ENCODE measurements around the gene GPLD1. TPM values are rescaled to one million over a fixed set of nuclear protein-coding genes. Genes with fewer than 3 reads are reported as not detected.

The GPLD1 gene
- total and polyA plus RNA-seq, 2 experiments from 2014 or later, result 2.8 to 5.0 TPM

DNA sequence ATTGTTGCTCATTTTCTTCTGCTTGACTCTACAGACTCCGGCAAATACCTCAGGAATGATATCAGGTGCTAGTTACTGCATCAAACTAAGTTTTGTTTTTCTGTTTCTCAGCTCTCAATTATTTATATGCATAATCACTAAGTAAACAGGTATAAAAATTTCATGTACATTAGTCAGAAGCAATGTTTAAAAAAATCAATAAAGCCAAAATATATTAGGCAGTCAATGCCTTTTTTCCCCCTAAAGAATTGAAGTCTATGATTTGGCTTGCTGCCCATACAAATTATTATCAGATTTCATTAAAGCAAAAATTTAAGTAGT is 107.2 kb downstream of the GPLD1 start:
- Histone ChIP-seq H3K27ac (peak overlapping the region; percentile 83), H3K9me2 (replicated peaks; ENCODE audit: insufficient read depth) (no peaks in the 10 kb centered on the region), H3K4me2 (peak overlapping the region; percentile 59), H3K79me2 (peaks cover 11% of the 10 kb centered on the region), H3K9me3 (ENCODE audit: low read depth) (no peaks in the 10 kb centered on the region), H3K4me1 (ENCODE audit: insufficient read depth) (no peaks in the 10 kb centered on the region), H2AFZ (no peak overlapping the region), H3K36me3 (replicated peaks; ENCODE audit: insufficient read depth, low read depth) (no peaks in the 10 kb centered on the region), H4K20me1 (ENCODE audit: insufficient read depth, poor library complexity, severe bottlenecking) (no peaks in the 10 kb centered on the region), H3K4me3 (no peak overlapping the region), H3K27me3 (no peaks in the 10 kb centered on the region)
- 81% methylated on average over 1 of the region's 1 CpG for WGBS (ENCODE audit: low lambda C conversion rate, missing lambda C conversion rate)
- DNase-seq (ENCODE audit: low spot score), result no peak
- TF ChIP-seq, protein P1, sequence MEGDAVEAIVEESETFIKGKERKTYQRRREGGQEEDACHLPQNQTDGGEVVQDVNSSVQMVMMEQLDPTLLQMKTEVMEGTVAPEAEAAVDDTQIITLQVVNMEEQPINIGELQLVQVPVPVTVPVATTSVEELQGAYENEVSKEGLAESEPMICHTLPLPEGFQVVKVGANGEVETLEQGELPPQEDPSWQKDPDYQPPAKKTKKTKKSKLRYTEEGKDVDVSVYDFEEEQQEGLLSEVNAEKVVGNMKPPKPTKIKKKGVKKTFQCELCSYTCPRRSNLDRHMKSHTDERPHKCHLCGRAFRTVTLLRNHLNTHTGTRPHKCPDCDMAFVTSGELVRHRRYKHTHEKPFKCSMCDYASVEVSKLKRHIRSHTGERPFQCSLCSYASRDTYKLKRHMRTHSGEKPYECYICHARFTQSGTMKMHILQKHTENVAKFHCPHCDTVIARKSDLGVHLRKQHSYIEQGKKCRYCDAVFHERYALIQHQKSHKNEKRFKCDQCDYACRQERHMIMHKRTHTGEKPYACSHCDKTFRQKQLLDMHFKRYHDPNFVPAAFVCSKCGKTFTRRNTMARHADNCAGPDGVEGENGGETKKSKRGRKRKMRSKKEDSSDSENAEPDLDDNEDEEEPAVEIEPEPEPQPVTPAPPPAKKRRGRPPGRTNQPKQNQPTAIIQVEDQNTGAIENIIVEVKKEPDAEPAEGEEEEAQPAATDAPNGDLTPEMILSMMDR (IDR thresholded peaks at IDR 0.05; ENCODE audit: poor library complexity), result no peak
- TF ChIP-seq EZH2phosphoT487 (IDR thresholded peaks at IDR 0.05; ENCODE audit: low read depth, severe bottlenecking, unreplicated experiment), result no peak
- TF ChIP-seq EZH2 (IDR thresholded peaks at IDR 0.05; ENCODE audit: borderline replicate concordance), result no peak

DNA sequence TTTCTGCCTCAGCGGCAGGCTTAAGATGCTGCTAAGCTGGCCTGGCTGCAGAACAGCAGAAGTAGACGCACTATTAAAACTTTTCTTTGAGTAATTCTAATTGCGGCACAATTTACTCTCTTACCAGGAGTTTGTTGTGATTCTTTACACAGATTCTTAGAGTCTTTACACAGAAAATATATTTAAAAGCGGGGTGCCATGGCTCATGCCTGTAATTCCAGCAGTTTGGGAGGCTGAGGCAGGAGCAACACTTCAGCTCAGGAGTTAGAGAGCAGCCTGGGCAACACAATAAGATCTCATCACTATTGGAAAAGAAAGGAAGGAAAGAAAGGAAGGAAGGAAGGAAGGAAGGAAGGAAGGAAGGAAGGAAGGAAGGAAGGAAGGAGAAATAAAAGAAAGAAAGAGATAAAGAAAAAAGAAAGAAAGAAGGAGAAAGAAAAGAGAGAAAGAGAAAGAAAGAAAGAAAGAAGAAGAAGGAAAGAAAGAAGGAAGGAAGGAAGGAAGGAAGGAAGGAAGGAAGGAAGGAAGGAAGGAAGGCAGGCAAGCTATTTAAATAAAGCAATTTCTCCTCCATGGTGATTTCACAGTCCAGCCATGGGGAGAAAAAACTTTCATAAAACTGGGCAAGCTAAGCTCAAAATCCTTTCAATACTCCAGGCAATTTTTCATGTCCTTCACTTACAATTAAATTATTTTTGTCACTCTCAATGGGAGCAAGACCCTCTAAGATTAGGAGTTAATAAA is 107.7 kb downstream of the GPLD1 start:
- Histone ChIP-seq H3K4me1 (ENCODE audit: insufficient read depth) (no peaks in the 10 kb centered on the region), H3K4me3 (no peak overlapping the region), H4K20me1 (ENCODE audit: insufficient read depth, poor library complexity, severe bottlenecking) (no peaks in the 10 kb centered on the region), H3K27me3 (no peaks in the 10 kb centered on the region), H2AFZ (no peak overlapping the region), H3K4me2 (peak overlapping the region; percentile 59), H3K36me3 (replicated peaks; ENCODE audit: insufficient read depth, low read depth) (no peaks in the 10 kb centered on the region), H3K9me3 (ENCODE audit: low read depth) (no peaks in the 10 kb centered on the region), H3K9me2 (replicated peaks; ENCODE audit: insufficient read depth) (no peaks in the 10 kb centered on the region), H3K79me2 (peaks cover 11% of the 10 kb centered on the region), H3K27ac (peak overlapping the region; percentile 83)
- 88% methylated on average over 4 of the region's 4 CpGs for WGBS (ENCODE audit: low lambda C conversion rate, missing lambda C conversion rate)
- TF ChIP-seq, protein P1 (IDR thresholded peaks at IDR 0.05; ENCODE audit: poor library complexity), result no peak
- TF ChIP-seq EZH2 (IDR thresholded peaks at IDR 0.05; ENCODE audit: borderline replicate concordance) (no peak), EZH2phosphoT487 (IDR thresholded peaks at IDR 0.05; ENCODE audit: low read depth, severe bottlenecking, unreplicated experiment) (no peak)
- DNase-seq (ENCODE audit: low spot score), result no peak

DNA sequence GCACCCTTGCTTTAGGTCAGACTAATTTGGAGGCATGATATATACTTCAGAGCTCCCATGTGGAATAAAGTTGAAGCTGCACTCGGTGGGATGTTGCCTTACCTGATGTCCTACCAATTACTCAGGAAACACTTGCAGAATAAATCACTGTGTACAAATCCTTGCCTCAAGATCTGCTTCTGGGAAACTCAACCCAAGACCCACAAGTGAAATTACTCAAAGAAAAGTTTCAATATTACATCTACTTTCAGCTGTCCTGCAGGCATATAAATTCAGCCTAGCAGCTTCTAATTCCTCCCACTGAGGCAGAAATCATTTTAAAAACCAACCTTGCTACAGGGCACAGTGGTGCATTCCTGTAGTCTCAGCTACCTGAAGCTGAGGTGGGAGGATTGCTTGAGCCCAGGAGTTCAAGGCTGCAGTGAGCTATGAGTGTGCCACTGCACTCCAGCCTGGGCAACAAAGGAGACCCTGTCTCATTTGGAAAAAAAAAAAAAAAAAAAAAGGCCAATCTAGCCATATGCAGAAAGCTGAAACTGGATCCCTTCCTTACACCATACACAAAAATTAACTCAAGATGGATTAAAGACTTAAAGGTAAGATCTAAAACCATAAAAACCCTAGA is 110.8 kb downstream of the GPLD1 start:
- WGBS (ENCODE audit: low lambda C conversion rate, missing lambda C conversion rate), result 87% methylated on average over 1 of the region's 1 CpG
- Histone ChIP-seq H2AFZ (no peak overlapping the region), H3K4me2 (no peak overlapping the region), H3K27ac (no peak overlapping the region), H3K4me3 (no peak overlapping the region), H3K36me3 (replicated peaks; ENCODE audit: insufficient read depth, low read depth) (no peaks in the 10 kb centered on the region), H3K79me2 (peaks cover 11% of the 10 kb centered on the region), H3K4me1 (ENCODE audit: insufficient read depth) (no peaks in the 10 kb centered on the region), H3K27me3 (no peaks in the 10 kb centered on the region), H3K9me2 (replicated peaks; ENCODE audit: insufficient read depth) (no peaks in the 10 kb centered on the region), H4K20me1 (ENCODE audit: insufficient read depth, poor library complexity, severe bottlenecking) (no peaks in the 10 kb centered on the region), H3K9me3 (ENCODE audit: low read depth) (no peaks in the 10 kb centered on the region)
- DNase-seq (ENCODE audit: low spot score), result no peak
- TF ChIP-seq, protein P1 (IDR thresholded peaks at IDR 0.05; ENCODE audit: poor library complexity), result no peak
- TF ChIP-seq EZH2 (IDR thresholded peaks at IDR 0.05; ENCODE audit: borderline replicate concordance) (no peak), EZH2phosphoT487 (IDR thresholded peaks at IDR 0.05; ENCODE audit: low read depth, severe bottlenecking, unreplicated experiment) (no peak)

Other genes with a start within 250 kb of the GPLD1 start
- 4.7 and 5.0 TPM in 2 replicates for gene DCDC2, start 131.5 kb downstream of the GPLD1 start, total RNA-seq
- gene DCDC2, start 131.5 kb downstream of the GPLD1 start, polyA plus RNA-seq, result 2.7 and 3.8 TPM in 2 replicates
- gene MRS2, start 86.6 kb downstream of the GPLD1 start, total RNA-seq, result 33.7 and 34.1 TPM in 2 replicates
- gene MRS2, start 86.6 kb downstream of the GPLD1 start, polyA plus RNA-seq, result 21.9 and 29.0 TPM in 2 replicates
- gene ALDH5A1, start 5.4 kb upstream of the GPLD1 start, total RNA-seq, result 15.3 and 16.8 TPM in 2 replicates
- gene ALDH5A1, start 5.4 kb upstream of the GPLD1 start, polyA plus RNA-seq, result 10.7 and 12.3 TPM in 2 replicates
- 0.32 and 0.47 TPM in 2 replicates for gene KIAA0319, start 156.6 kb upstream of the GPLD1 start, total RNA-seq
- 0.42 and 0.44 TPM in 2 replicates for gene KIAA0319, start 156.6 kb upstream of the GPLD1 start, polyA plus RNA-seq
- gene TDP2, start 177.3 kb upstream of the GPLD1 start, total RNA-seq, result 106 and 117 TPM in 2 replicates
- 58.3 and 75.5 TPM in 2 replicates for gene TDP2, start 177.3 kb upstream of the GPLD1 start, polyA plus RNA-seq
- 19.7 and 30.1 TPM in 2 replicates for gene ACOT13, start 177.5 kb upstream of the GPLD1 start, total RNA-seq
- gene ACOT13, start 177.5 kb upstream of the GPLD1 start, polyA plus RNA-seq, result 52.5 and 61.6 TPM in 2 replicates
- 64.1 and 72.1 TPM in 2 replicates for gene C6orf62, start 229.6 kb upstream of the GPLD1 start, total RNA-seq
- 27.2 and 29.6 TPM in 2 replicates for gene C6orf62, start 229.6 kb upstream of the GPLD1 start, polyA plus RNA-seq